Neural cell (in vitro differentiated cells): Measurements from ENCODE around the gene ZNF771. TPM values are rescaled to one million over a fixed set of nuclear protein-coding genes. Genes with fewer than 3 reads are reported as not detected.

Experiments used
- H2AFZ ChIP-seq: fragments of 200-600, 300-800 bp; sonication (generic), shearing (Covaris generic); 2 replicates; pipeline ENCODE4 v1.6.0; 2014; ENCODE audit warnings: low read depth, mild to moderate bottlenecking, antibody characterized with exemption, low read length, moderate library complexity
- H3F3A ChIP-seq: fragments of 200-600 bp; shearing (Covaris generic); 2 replicates; pipeline ENCODE4 v1.6.1; 2016; ENCODE audit warnings: mild to moderate bottlenecking, moderate library complexity, mixed read lengths, antibody characterized with exemption, low read length; ENCODE audit not compliant: insufficient read depth, poor library complexity, severe bottlenecking
- H3K27ac ChIP-seq: fragments of 200-600, 300-800 bp; sonication (generic), shearing (Covaris generic); 2 replicates; pipeline ENCODE4 v1.5.1; 2014; ENCODE audit warnings: mild to moderate bottlenecking, low read length, moderate library complexity
- H3K27me3 ChIP-seq: fragments of 300-800, 200-600 bp; sonication (generic), shearing (Covaris generic); 2 replicates; pipeline ENCODE4 v1.6.0; 2014; ENCODE audit warnings: mild to moderate bottlenecking, low read depth, low read length, moderate library complexity; ENCODE audit not compliant: insufficient read depth
- H3K36me3 ChIP-seq: fragments of 300-800, 200-600 bp; sonication (generic), shearing (Covaris generic); 2 replicates; pipeline ENCODE4 v1.5.1; 2014; ENCODE audit warnings: mild to moderate bottlenecking, antibody characterized with exemption, low read length, moderate library complexity; ENCODE audit not compliant: insufficient read depth
- H3K4me2 ChIP-seq: fragments of 300-800, 200-600 bp; sonication (generic), shearing (Covaris generic); 2 replicates; pipeline ENCODE4 v1.6.0; 2014; ENCODE audit warnings: mild to moderate bottlenecking, low read length
- H3K4me3 ChIP-seq: fragments of 300-800, 200-600 bp; sonication (generic), shearing (Covaris generic); 2 replicates; pipeline ENCODE4 v1.5.1; 2014; ENCODE audit warnings: mild to moderate bottlenecking, low read length, moderate library complexity
- H3K79me2 ChIP-seq: fragments of 200-600 bp; shearing (Covaris generic); replicated peaks from 2 replicates; pipeline ENCODE4 v1.6.0; 2014; ENCODE audit warnings: mild to moderate bottlenecking, low read length, moderate library complexity; ENCODE audit not compliant: insufficient read depth
- H3K9ac ChIP-seq: fragments of 300-800, 200-600 bp; sonication (generic), shearing (Covaris generic); 2 replicates; pipeline ENCODE4 v1.6.1; 2016; ENCODE audit warnings: mild to moderate bottlenecking, low read length, mixed read lengths
- H3K9me2 ChIP-seq: fragments of 200-600 bp; shearing (Covaris generic); 2 replicates; pipeline ENCODE4 v1.6.1; 2016; ENCODE audit warnings: mild to moderate bottlenecking, low read length, mixed read lengths; ENCODE audit not compliant: insufficient read depth
- H3K9me3 ChIP-seq: fragments of 200-600, 300-800 bp; sonication (generic), shearing (Covaris generic); 2 replicates; pipeline ENCODE4 v1.6.1; 2016; ENCODE audit warnings: mild to moderate bottlenecking, mixed run types, low read length, moderate library complexity, mixed read lengths
- H4K20me1 ChIP-seq: fragments of 200-600 bp; shearing (Covaris generic); 2 replicates; pipeline ENCODE4 v1.6.1; 2016; ENCODE audit warnings: mild to moderate bottlenecking, mixed run types; ENCODE audit not compliant: insufficient read depth
- EP300 ChIP-seq: fragments of 450-650 bp; conservative IDR thresholded peaks from 2 replicates; pipeline ENCODE4 v1.6.1; 2014; ENCODE audit warnings: antibody characterized with exemption, mild to moderate bottlenecking, moderate library complexity; ENCODE audit not compliant: poor library complexity, severe bottlenecking
- EZH2 ChIP-seq: fragments of 200-600, 300-800 bp; shearing (Covaris generic), sonication (generic); IDR thresholded peaks from 2 replicates; pipeline ENCODE4 v1.6.1; 2014; ENCODE audit warnings: antibody characterized with exemption, low read length, borderline replicate concordance, mild to moderate bottlenecking; ENCODE audit not compliant: insufficient read depth, poor library complexity, severe bottlenecking
- MXI1 ChIP-seq: fragments of 450-650 bp; conservative IDR thresholded peaks from 2 replicates; pipeline ENCODE4 v1.6.1; 2014; ENCODE audit warnings: antibody characterized with exemption, mild to moderate bottlenecking; ENCODE audit not compliant: poor library complexity, severe bottlenecking
- POLR2AphosphoS5 ChIP-seq: IDR thresholded peaks from 2 replicates; pipeline ENCODE4 v1.6.1; 2012
- RAD21 ChIP-seq: fragments of 450-650 bp; conservative IDR thresholded peaks from 2 replicates; pipeline ENCODE4 v1.6.1; 2014; ENCODE audit warnings: antibody characterized with exemption, mild to moderate bottlenecking, moderate library complexity
- SMC3 ChIP-seq: fragments of 450-650 bp; conservative IDR thresholded peaks from 2 replicates; pipeline ENCODE4 v1.6.1; 2014; ENCODE audit warnings: antibody characterized with exemption, mild to moderate bottlenecking, moderate library complexity; ENCODE audit not compliant: poor library complexity
- TAF1 ChIP-seq: IDR thresholded peaks from 2 replicates; pipeline ENCODE4 v1.6.1; 2012; ENCODE audit warnings: low read depth
- polyA minus RNA-seq: library from RNA; depleted of rRNA, polyadenylated mRNA; stranded (reverse); fragments of >200 nt; gene quantifications from 2 replicates; pipeline ENCODE4 v1.2.3, GENCODE V29; 2014
- polyA plus RNA-seq: library from polyadenylated mRNA; depleted of rRNA; stranded (reverse); fragments of >200 nt; gene quantifications from 2 replicates; pipeline ENCODE4 v1.2.3, GENCODE V29; 2014
- TF ChIP-seq, protein P1 (sequence below): fragments of 450-650 bp; IDR thresholded peaks from 2 replicates; pipeline ENCODE4 v1.5.1; 2014; ENCODE audit warnings: antibody characterized with exemption, mild to moderate bottlenecking, moderate library complexity; ENCODE audit not compliant: poor library complexity, severe bottlenecking
- TF ChIP-seq, protein P2 (sequence below): IDR thresholded peaks from 2 replicates; pipeline ENCODE4 v1.6.1; 2012; ENCODE audit warnings: borderline replicate concordance

The ZNF771 gene
- polyA plus RNA-seq (10.2 and 11.7 TPM in 2 replicates), polyA minus RNA-seq (7.1 and 7.6 TPM in 2 replicates)

GRCh38 chr16:30407102-30407803, at the start of gene ZNF771:
Gene ZNF771, plus strand, starts transcription at chr16:30407606. Its CDS starts 448 bp downstream, at chr16:30408054.
- Histone ChIP-seq H3K4me2 (no peak within 1 kb of the TSS), H3K9ac (peak within 1 kb of the TSS; percentile 68), H4K20me1 (no peaks in the 10 kb centered on the region), H3K4me3 (peak within 1 kb of the TSS; percentile 71), H3K79me2 (peaks cover 5% of the 10 kb centered on the region), H3K9me2 (no peaks in the 10 kb centered on the region), H3K36me3 (no peaks in the 10 kb centered on the region), H3K27me3 (no peaks in the 10 kb centered on the region), H3K27ac (no peak within 1 kb of the TSS), H3F3A (no peaks in the 10 kb centered on the region), H3K9me3 (no peaks in the 10 kb centered on the region), H2AFZ (peak within 1 kb of the TSS; percentile 65)
- TF ChIP-seq, protein P1, sequence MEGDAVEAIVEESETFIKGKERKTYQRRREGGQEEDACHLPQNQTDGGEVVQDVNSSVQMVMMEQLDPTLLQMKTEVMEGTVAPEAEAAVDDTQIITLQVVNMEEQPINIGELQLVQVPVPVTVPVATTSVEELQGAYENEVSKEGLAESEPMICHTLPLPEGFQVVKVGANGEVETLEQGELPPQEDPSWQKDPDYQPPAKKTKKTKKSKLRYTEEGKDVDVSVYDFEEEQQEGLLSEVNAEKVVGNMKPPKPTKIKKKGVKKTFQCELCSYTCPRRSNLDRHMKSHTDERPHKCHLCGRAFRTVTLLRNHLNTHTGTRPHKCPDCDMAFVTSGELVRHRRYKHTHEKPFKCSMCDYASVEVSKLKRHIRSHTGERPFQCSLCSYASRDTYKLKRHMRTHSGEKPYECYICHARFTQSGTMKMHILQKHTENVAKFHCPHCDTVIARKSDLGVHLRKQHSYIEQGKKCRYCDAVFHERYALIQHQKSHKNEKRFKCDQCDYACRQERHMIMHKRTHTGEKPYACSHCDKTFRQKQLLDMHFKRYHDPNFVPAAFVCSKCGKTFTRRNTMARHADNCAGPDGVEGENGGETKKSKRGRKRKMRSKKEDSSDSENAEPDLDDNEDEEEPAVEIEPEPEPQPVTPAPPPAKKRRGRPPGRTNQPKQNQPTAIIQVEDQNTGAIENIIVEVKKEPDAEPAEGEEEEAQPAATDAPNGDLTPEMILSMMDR: peak; percentile 38
- TF ChIP-seq, protein P2, sequence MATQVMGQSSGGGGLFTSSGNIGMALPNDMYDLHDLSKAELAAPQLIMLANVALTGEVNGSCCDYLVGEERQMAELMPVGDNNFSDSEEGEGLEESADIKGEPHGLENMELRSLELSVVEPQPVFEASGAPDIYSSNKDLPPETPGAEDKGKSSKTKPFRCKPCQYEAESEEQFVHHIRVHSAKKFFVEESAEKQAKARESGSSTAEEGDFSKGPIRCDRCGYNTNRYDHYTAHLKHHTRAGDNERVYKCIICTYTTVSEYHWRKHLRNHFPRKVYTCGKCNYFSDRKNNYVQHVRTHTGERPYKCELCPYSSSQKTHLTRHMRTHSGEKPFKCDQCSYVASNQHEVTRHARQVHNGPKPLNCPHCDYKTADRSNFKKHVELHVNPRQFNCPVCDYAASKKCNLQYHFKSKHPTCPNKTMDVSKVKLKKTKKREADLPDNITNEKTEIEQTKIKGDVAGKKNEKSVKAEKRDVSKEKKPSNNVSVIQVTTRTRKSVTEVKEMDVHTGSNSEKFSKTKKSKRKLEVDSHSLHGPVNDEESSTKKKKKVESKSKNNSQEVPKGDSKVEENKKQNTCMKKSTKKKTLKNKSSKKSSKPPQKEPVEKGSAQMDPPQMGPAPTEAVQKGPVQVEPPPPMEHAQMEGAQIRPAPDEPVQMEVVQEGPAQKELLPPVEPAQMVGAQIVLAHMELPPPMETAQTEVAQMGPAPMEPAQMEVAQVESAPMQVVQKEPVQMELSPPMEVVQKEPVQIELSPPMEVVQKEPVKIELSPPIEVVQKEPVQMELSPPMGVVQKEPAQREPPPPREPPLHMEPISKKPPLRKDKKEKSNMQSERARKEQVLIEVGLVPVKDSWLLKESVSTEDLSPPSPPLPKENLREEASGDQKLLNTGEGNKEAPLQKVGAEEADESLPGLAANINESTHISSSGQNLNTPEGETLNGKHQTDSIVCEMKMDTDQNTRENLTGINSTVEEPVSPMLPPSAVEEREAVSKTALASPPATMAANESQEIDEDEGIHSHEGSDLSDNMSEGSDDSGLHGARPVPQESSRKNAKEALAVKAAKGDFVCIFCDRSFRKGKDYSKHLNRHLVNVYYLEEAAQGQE: peak; percentile 52
- peak; percentile 72 for TF ChIP-seq MXI1
- TF ChIP-seq EZH2: no peak
- TF ChIP-seq POLR2AphosphoS5: peak; percentile 47

- H2AFZ ChIP-seq: no peak overlapping the region
- H3K4me2 ChIP-seq: no peak overlapping the region
- H4K20me1 ChIP-seq: no peaks in the 10 kb centered on the region
- H3K27me3 ChIP-seq: no peaks in the 10 kb centered on the region
- no peak overlapping the region for H3K27ac ChIP-seq
- H3K9ac ChIP-seq: no peak overlapping the region
- no peak overlapping the region for H3K4me3 ChIP-seq
- H3K9me3 ChIP-seq: no peaks in the 10 kb centered on the region
- peaks cover 21% of the 10 kb centered on the region for H3K79me2 ChIP-seq
- TF ChIP-seq TAF1: no peak
- no peak for TF ChIP-seq RAD21
- TF ChIP-seq EZH2: no peak
- TF ChIP-seq POLR2AphosphoS5: no peak
- TF ChIP-seq, protein P1: no peak
- no peak for TF ChIP-seq EP300
- TF ChIP-seq SMC3: no peak
- TF ChIP-seq, protein P2: no peak
- no peak for TF ChIP-seq MXI1
- H3K9me2 ChIP-seq: no peaks in the 10 kb centered on the region
- H3K36me3 ChIP-seq: no peaks in the 10 kb centered on the region
- no peaks in the 10 kb centered on the region for H3F3A ChIP-seq
Measured at GRCh38 chr16:30357715-30358576, 49.5 kb upstream of the ZNF771 start.
